Measurements from ENCODE around the gene ZSWIM8.
"Not testable (repeated sequence)": the region's sequence is repeated elsewhere in the genome, so short reads cannot be mapped to it uniquely, and the experiment has no call there.

ZSWIM8 gene

GRCh38 chr10:73785211-73785720 lies at the start of gene ZSWIM8:
Gene ZSWIM8 (plus strand): TSS chr10:73785606. CDS start chr10:73785879, 273 bp downstream.
- DNase-seq, result peak; percentile 87

GRCh38 chr10:73740501-73741254 lies 44.7 kb upstream of the ZSWIM8 start:
- not testable (repeated sequence) for DNase-seq

GRCh38 chr10:73742454-73742734 lies 43.0 kb upstream of the ZSWIM8 start:
- DNase-seq, result no peak

- DNase-seq, result no peak
Measured at GRCh38 chr10:73743327-73743904, 42.0 kb upstream of the ZSWIM8 start.

- DNase-seq, result peak; percentile 93
Measured at GRCh38 chr10:73743905-73744663, 41.3 kb upstream of the ZSWIM8 start, which contains the start of gene SEC24C. Gene SEC24C (plus strand): TSS chr10:73744372. CDS start chr10:73746833, 2,461 bp downstream.

DNA sequence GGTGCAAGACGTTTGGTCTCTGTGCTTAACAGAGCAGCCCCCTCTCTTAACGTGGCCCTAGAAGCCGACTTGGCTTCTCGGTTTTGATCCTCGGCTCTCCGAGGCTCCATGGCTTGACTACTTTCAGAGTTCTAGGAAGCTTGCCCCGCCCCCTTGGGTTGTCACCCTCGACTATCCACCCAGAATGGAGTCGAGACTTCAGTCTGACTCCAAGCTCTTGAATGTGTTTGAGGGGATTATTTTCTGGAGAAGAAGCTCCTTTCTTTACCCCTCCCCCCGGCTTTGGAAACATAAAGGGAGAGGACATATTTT lies 40.8 kb upstream of the ZSWIM8 start:
- DNase-seq, result peak; percentile 30

DNA sequence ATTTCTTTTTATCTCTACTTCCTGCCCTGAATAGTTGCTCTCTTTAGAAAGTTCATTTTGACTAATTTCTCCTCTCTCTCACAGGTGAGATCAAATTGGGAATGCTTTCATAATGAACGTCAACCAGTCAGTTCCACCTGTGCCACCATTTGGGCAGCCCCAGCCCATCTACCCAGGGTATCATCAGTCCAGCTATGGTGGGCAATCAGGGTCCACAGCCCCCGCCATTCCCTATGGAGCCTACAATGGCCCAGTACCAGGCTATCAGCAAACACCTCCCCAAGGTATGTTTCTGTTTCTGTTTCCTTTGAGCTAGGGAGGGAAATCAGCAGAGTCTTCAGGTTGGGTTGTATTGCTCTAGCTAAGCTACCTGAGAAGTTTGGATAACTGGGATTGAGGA lies 38.7 kb upstream of the ZSWIM8 start:
- no peak for DNase-seq

GRCh38 chr10:73750819-73751218 lies 34.6 kb upstream of the ZSWIM8 start:
- no peak for DNase-seq

DNA sequence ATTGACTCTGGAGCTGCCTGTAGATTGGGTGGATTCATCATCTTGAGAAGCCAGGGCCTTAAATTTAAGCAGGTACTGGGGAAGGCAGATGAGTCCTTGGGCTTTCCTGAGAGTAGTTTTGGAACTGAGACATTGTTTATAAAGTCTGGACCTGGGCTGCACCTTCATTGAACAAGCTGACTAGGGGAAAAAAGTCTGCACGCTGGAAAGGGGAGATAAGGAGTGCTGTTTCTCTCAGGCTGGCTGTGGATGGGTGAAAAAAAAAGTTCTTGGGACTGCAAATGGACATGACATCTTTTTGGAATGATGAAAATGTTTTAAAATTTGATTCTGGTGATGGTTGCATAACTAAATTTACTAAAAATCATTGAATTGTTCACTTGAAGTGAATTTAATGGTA lies 29.2 kb upstream of the ZSWIM8 start:
- DNase-seq, result no peak

DNA sequence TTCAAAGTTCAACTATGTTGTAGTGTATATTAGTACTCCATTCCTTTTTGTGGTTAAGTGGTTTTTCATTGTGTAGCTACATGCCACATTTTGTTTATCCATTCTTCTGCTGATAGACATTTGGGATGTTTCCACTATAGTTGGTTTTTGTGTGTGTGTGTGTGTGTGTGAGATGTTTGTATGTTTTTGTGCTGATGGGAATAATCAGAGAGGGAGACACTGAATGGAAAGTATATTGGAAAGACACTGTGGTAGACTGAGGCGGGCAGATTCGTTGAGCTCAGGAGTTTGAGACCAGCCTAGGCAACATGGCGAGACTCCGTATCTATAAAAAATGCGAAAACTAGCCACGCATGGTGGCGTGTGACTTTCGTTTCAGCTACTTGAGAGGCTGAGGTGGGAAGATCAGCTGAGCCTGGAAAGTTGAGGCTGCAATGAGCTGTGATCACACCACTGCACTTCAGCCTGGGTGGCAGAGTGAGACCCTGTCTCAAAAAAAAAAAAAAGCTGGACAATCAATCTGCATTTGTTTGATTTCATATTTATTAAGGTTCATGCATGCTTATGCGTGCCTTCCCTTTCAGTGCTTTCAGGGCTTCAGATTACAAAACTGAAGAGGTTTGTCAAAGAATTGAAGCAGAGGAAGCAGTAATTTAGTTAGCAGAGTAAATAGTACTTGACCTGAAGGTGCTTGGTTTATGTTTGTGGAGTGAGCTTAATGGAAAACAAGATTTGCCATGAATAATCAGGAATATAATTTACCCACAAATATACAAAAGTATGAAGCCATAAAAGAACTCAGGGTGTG lies 26.5 kb upstream of the ZSWIM8 start:
- DNase-seq, result no peak

DNA sequence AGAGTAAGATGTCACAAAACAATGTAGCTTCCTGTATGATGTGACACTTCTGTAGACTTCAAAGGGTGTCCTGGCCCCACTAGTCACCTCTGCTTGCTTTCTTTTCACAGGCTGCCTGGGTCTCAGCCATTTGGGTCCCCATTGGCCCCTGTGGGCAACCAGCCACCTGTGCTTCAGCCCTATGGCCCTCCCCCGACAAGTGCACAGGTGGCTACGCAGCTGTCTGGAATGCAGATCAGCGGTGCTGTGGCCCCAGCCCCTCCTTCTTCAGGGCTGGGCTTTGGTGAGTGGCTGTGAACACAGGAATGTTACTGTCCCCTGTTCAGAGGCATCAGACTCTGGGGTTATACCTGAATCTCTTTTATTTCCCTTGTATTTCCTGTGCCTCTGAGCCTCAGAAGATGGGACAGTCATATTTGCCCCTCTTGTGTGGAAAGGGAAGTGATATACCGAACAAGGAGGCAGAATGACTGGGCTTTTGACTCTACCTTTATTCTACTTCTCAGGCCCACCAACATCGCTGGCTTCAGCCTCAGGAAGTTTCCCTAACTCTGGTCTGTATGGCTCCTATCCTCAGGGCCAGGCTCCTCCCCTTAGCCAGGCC lies 25.8 kb upstream of the ZSWIM8 start:
- DNase-seq, result no peak

DNA sequence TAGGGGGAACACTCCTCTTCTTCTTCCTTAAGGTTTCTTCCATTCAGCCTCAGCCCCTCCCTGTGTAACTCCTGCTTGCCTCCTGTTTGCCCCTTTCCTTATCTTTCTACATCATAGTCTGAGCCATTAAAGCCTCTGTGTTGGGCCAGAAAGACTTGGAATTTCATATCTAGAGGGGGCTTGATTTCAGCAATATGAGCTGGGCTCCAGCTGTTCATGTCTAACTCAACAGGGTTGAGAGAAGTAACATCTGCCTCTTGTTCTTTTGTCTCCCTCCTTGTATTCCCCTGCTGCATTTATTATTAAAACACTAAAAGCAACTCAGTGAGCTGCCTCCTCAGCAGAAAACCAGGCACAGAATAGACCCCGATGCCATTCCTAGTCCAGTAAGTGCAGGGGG lies 23.6 kb upstream of the ZSWIM8 start:
- DNase-seq, result no peak

GRCh38 chr10:73762915-73763314 lies 22.5 kb upstream of the ZSWIM8 start:
- DNase-seq, result no peak

DNA sequence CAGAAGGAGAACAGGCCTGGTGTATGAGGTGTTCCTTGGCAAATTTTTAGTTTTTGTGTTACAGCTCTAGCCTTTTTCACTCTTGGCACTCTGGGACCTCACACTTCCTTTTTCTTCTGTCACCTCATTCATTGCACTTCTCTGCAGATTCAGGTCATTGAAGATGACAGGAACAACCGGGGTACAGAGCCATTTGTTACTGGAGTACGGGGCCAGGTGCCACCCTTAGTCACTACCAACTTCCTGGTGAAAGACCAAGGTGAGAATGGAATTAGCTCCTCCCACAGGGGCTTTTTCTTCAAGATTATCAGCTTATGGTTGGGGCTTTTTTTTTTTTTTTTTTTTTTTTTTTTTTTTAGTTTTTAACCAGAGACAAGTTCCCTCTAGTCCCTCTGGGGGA lies 22.1 kb upstream of the ZSWIM8 start:
- DNase-seq, result no peak

- DNase-seq, result no peak
Measured at GRCh38 chr10:73765066-73765465, 20.3 kb upstream of the ZSWIM8 start.

GRCh38 chr10:73768881-73769280 lies 16.5 kb upstream of the ZSWIM8 start:
- no peak for DNase-seq

DNA sequence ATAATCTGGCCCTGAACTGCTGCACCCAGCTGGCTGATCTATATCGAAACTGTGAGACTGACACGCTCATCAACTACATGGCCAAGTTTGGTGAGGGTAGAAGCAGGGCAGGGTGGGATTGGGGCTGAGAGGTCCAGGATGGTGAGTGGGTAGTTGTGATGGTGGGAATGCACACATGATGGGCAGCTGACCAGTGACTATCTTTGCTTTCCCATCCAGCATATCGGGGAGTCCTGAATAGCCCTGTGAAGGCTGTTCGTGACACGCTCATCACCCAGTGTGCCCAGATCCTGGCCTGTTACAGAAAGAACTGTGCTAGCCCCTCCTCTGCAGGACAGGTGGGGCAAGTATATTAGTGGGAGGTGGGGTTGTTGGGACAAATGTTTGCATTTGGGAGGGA lies 16.0 kb upstream of the ZSWIM8 start:
- no peak for DNase-seq

DNA sequence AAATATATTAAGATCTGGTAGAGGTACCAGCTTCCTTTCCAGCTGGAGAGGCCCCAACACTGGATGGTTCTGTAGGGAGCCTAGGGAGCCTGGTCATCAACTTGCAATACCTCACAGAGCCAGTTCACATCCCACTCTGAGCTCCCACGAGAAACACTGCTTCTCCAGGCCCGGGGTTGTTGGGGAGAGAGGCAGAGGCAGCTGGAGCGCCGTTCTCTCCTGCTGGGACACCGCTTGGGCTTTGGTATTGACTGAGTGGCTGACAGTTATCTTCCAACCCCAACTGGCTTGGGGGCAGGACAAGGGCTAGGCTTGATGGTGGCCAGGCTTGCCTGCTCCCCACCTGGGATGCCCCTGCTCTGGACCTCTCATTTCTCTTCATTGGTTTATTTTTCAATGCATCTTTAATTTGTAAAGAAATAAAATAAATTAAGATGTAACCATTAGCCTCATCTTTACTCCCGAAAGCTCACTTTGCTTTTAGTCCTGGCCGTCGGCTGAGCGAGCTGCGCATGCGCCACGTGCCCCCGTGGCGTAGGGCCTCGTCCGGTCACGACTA lies 13.6 kb upstream of the ZSWIM8 start:
- peak; percentile 51 for DNase-seq

DNA sequence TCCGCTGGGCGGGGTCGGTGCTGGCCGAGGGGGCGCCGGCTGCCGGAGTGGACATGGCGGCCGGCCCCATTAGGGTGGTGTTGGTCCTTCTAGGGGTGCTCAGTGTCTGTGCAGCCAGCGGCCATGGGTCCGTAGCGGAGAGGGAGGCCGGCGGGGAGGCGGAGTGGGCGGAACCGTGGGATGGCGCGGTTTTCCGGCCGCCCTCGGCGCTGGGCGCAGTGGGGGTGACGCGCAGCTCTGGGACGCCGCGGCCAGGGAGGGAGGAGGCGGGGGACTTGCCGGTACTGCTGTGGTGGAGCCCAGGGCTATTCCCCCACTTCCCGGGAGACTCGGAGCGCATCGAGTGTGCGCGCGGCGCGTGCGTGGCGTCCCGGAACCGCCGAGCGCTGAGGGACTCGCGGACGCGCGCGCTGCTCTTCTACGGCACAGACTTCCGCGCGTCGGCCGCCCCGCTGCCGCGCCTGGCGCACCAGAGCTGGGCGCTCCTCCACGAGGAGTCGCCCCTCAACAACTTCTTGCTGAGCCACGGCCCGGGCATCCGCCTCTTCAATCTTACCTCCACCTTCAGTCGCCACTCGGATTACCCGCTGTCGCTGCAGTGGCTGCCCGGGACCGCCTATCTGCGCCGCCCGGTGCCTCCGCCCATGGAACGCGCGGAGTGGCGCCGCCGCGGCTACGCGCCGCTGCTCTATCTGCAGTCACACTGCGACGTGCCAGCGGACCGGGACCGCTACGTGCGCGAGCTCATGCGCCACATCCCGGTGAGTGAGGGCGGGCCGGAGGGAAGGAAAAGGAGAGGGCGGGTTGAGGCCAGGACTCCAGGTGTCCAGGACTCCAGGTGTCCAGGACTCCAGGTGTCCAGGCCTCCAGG lies 12.9 kb upstream of the ZSWIM8 start:
- peak; percentile 70 for DNase-seq

GRCh38 chr10:73773152-73773879 lies 12.1 kb upstream of the ZSWIM8 start:
- peak; percentile 47 for DNase-seq

DNA sequence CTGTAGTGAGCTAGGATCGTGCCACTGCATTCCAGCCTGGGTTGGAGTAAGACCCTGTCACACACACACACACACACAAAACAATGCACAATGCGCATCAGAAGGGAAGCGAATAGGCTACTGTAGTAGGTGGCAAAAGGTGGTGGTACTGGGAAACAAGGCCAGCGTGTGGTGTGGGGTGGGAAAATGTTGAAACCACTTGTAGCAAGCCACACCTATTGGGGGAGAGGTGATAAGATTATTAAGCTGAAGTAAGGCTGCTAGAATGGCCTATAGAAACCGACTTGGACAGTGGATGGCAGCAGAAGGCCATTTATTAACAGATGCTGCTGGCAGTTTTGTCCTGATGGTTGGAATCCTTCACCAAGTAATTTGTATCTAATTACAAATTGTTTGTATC lies 10.8 kb upstream of the ZSWIM8 start:
- DNase-seq, result no peak
